Ishikawa (cell line): ENCODE measurements around the gene TEP1.
A peak's percentile ranks its signal among the peaks of the same experiment; 100 is the strongest.

Experiments
- CEBPB ChIP-seq: IDR thresholded peaks from 2 replicates; pipeline ENCODE4 v1.6.1; 2012
- CREB1 ChIP-seq: IDR thresholded peaks from 2 replicates; pipeline ENCODE4 v1.6.1; 2012; ENCODE audit warnings: low read depth
- EGR1 ChIP-seq: IDR thresholded peaks from 2 replicates; pipeline ENCODE4 v1.6.1; 2012
- EP300 ChIP-seq: IDR thresholded peaks from 2 replicates; pipeline ENCODE4 v1.6.1; 2012; ENCODE audit warnings: borderline replicate concordance
- FOXM1 ChIP-seq: IDR thresholded peaks from 2 replicates; pipeline ENCODE4 v1.6.1; 2012; ENCODE audit warnings: low read depth, borderline replicate concordance
- MAX ChIP-seq: IDR thresholded peaks from 2 replicates; pipeline ENCODE4 v1.6.1; 2012
- RAD21 ChIP-seq: IDR thresholded peaks from 2 replicates; pipeline ENCODE4 v1.6.1; 2012; ENCODE audit warnings: low read depth
- REST ChIP-seq: IDR thresholded peaks from 2 replicates; pipeline ENCODE4 v1.6.1; 2012; ENCODE audit warnings: low read depth, mild to moderate bottlenecking
- TAF1 ChIP-seq: IDR thresholded peaks from 2 replicates; pipeline ENCODE4 v1.6.1; 2012; ENCODE audit warnings: low read depth, mild to moderate bottlenecking
- TCF12 ChIP-seq: IDR thresholded peaks from 2 replicates; pipeline ENCODE4 v1.6.1; 2012; ENCODE audit warnings: low read depth
- TEAD4 ChIP-seq: IDR thresholded peaks from 2 replicates; pipeline ENCODE4 v1.6.1; 2012
- USF1 ChIP-seq: IDR thresholded peaks from 2 replicates; pipeline ENCODE4 v1.6.1; 2012
- YY1 ChIP-seq: IDR thresholded peaks from 2 replicates; pipeline ENCODE4 v1.6.1; 2012; ENCODE audit warnings: low read depth
- ZBTB7A ChIP-seq: IDR thresholded peaks from 2 replicates; pipeline ENCODE4 v1.6.1; 2012; ENCODE audit warnings: low read depth

GRCh38 chr14:20400965-20401593 lies 12.2 kb downstream of the TEP1 start:
- TF ChIP-seq TEAD4 (0 out of 2 replicates have a peak, but pooled peaks have one; percentile 36), RAD21 (0 out of 2 replicates have a peak, but pooled peaks have one; percentile 4), USF1 (no peak), YY1 (no peak), TAF1 (no peak), REST (no peak), FOXM1 (no peak), CEBPB (no peak), EGR1 (no peak), CREB1 (no peak), MAX (no peak), ZBTB7A (no peak), TCF12 (0 out of 2 replicates have a peak, but pooled peaks have one; percentile 20), EP300 (no peak)
